Sigmoid colon (tissue), 7 donors: Measurements from ENCODE around the gene ABHD6. TPM values are rescaled to one million over a fixed set of nuclear protein-coding genes. Genes with fewer than 3 reads are reported as not detected.
"Not testable (repeated sequence)": the region's sequence is repeated elsewhere in the genome, so short reads cannot be mapped to it uniquely, and the experiment has no call there.

Experiments
- DNase-seq: peaks from one replicate; pipeline ENCODE4 v3.0.0-alpha.2; 2019
- H3K27ac ChIP-seq, 4 donors: fragments of 200-600 bp; sonication (generic); one replicate each; pipeline ENCODE4 v1.5.1; 2016 to 2019; ENCODE audit warnings: mild to moderate bottlenecking in 1 of 4
- H3K27me3 ChIP-seq, 3 donors: fragments of 200-600 bp; sonication (generic); one replicate each; pipeline ENCODE4 v1.5.1; 2019; ENCODE audit warnings: mild to moderate bottlenecking in 1 of 3
- H3K36me3 ChIP-seq, 4 donors: fragments of 200-600 bp; sonication (generic); one replicate each; pipeline ENCODE4 v1.5.1; 2016 to 2019
- H3K4me1 ChIP-seq, 4 donors: fragments of 200-600 bp; sonication (generic); one replicate each; pipeline ENCODE4 v1.5.1; 2017 to 2019
- H3K4me3 ChIP-seq, 4 donors: fragments of 200-600 bp; sonication (generic); one replicate each; pipeline ENCODE4 v1.5.1; 2017 to 2019; ENCODE audit warnings: mild to moderate bottlenecking in 2 of 4, moderate library complexity in 1 of 4
- H3K9me3 ChIP-seq, 4 donors: fragments of 200-600 bp in 3 of 4; sonication (generic) in 3 of 4; one replicate each; pipeline versions ENCODE4 v1.5.1 to v1.6.1; 2013 to 2019
- CTCF ChIP-seq, 4 experiments: fragments of 450-650 bp in 3 of 4; fragments of 200-600 bp in 1 of 4; IDR thresholded peaks; one replicate each; pipeline ENCODE4 v1.5.1; 2016 to 2019; ENCODE audit warnings: antibody characterized with exemption in 4 of 4, mild to moderate bottlenecking in 3 of 4, moderate library complexity in 2 of 4
- EP300 ChIP-seq, 4 donors: sonication (generic); formaldehyde crosslinking; IDR thresholded peaks; one replicate each; pipeline ENCODE4 v1.6.1; 2017; ENCODE audit warnings: antibody characterized with exemption in 4 of 4
- POLR2A ChIP-seq, 2 donors: fragments of 450-650 bp; IDR thresholded peaks; one replicate each; pipeline ENCODE4 v1.6.1; 2016; ENCODE audit warnings: antibody characterized with exemption in 2 of 2, mild to moderate bottlenecking in 2 of 2, moderate library complexity in 2 of 2
- POLR2AphosphoS5 ChIP-seq, 4 donors: sonication (generic); formaldehyde crosslinking; IDR thresholded peaks; one replicate each; pipeline ENCODE4 v1.6.1; 2017; ENCODE audit warnings: antibody characterized with exemption in 4 of 4
- WGBS, 2 donors: extraction: QIAGEN DNeasy Blood & Tissue Kit; methylation state at CpG; one replicate each; pipeline ENCODE4 v1.1.7; 2013; 5-methylcytosine and 5-hydroxymethylcytosine counted together
- intact Hi-C: fragments of 100-400 bp; cut with DNase I; formaldehyde crosslinking; loops from one replicate; pipeline ENCODE4 v1.15.1; 2023
- polyA plus RNA-seq, 3 donors: library from polyadenylated mRNA; stranded (reverse); fragments of 200-250 nt; gene quantifications; one replicate each; pipeline ENCODE4 v1.2.3, GENCODE V29; 2013
- total RNA-seq, 4 donors: library from RNA; depleted of rRNA; stranded (reverse); fragments of >200 nt; gene quantifications; one replicate each; pipeline ENCODE4 v1.1.0, GENCODE V29; 2016
- donor health status: healthy with polysubstance abuse.
- donor health status: Bipolar disorder and iron deficiency.
- donor health status: healthy.

Gene ABHD6
- total and polyA plus RNA-seq, 7 donors, result 6.0 to 47.4 (median 15.4) TPM

- TF ChIP-seq POLR2A (IDR thresholded peaks at IDR 0.05) (no peak), CTCF (IDR thresholded peaks at IDR 0.05) (no peak), EP300 (IDR thresholded peaks at IDR 0.05) (no peak), POLR2AphosphoS5 (IDR thresholded peaks at IDR 0.05) (no peak)
- no peak for DNase-seq
- no peaks in the 10 kb centered on the region for H3K27me3 ChIP-seq
- peaks cover 0 to 73% (median 16%) of the 10 kb centered on the region in 4 donors for H3K36me3 ChIP-seq
- 34 to 69% methylated on average over 7 of the region's 7 CpGs for WGBS, 2 donors
- no peak overlapping the region for H3K4me3 ChIP-seq
- H3K4me1 ChIP-seq, result peaks cover 0 to 8% (median 0%) of the 10 kb centered on the region in 4 donors
- H3K27ac ChIP-seq, result no peak overlapping the region
- intact Hi-C loops, result no loop called here
- H3K9me3 ChIP-seq, result no peaks in the 10 kb centered on the region
Observed at GRCh38 chr3:58271901-58272501, 34.4 kb downstream of the ABHD6 start.

- no peaks in the 10 kb centered on the region for H3K27me3 ChIP-seq
- no peaks in the 10 kb centered on the region for H3K9me3 ChIP-seq
- WGBS, 2 donors, result 91 to 92% methylated on average over 3 of the region's 3 CpGs
- peaks cover 0 to 8% (median 0%) of the 10 kb centered on the region in 4 donors for H3K4me1 ChIP-seq
- H3K4me3 ChIP-seq, result no peak overlapping the region
- peak overlapping the region in 1 of 4 donors; percentile 8 for H3K27ac ChIP-seq
- intact Hi-C loops, result no loop called here
- peaks cover 0 to 64% (median 16%) of the 10 kb centered on the region in 4 donors for H3K36me3 ChIP-seq
- no peak for TF ChIP-seq CTCF (IDR thresholded peaks at IDR 0.05)
- TF ChIP-seq POLR2A (IDR thresholded peaks at IDR 0.05), result no peak
- TF ChIP-seq EP300 (IDR thresholded peaks at IDR 0.05), result no peak
- no peak for TF ChIP-seq POLR2AphosphoS5 (IDR thresholded peaks at IDR 0.05)
- DNase-seq, result no peak
Observed at GRCh38 chr3:58272891-58273290, 35.3 kb downstream of the ABHD6 start.

GRCh38 chr3:58273362-58273761 lies 35.8 kb downstream of the ABHD6 start:
- H3K27me3 ChIP-seq, DNase-seq, intact Hi-C loops, H3K4me1 ChIP-seq, H3K4me3 ChIP-seq, H3K9me3 ChIP-seq: not testable (repeated sequence)
- peaks cover 0 to 59% (median 15%) of the 10 kb centered on the region in 4 donors for H3K36me3 ChIP-seq
- 94 to 96% methylated on average over 3 of the region's 3 CpGs for WGBS, 2 donors
- H3K27ac ChIP-seq, result peak overlapping the region in 1 of 4 donors; percentile 8

GRCh38 chr3:58274027-58274614 lies 36.5 kb downstream of the ABHD6 start:
- Histone ChIP-seq H3K36me3 (peaks cover 0 to 51% (median 11%) of the 10 kb centered on the region in 4 donors), H3K27ac (no peak overlapping the region), H3K9me3 (no peaks in the 10 kb centered on the region), H3K27me3 (no peaks in the 10 kb centered on the region), H3K4me1 (peaks cover 0 to 8% (median 0%) of the 10 kb centered on the region in 4 donors), H3K4me3 (no peak overlapping the region)
- DNase-seq, result no peak
- intact Hi-C loops, result no loop called here
- WGBS, 2 donors, result 79 to 80% methylated on average over 3 of the region's 3 CpGs
- TF ChIP-seq EP300 (IDR thresholded peaks at IDR 0.05) (no peak), POLR2A (IDR thresholded peaks at IDR 0.05) (no peak), CTCF (IDR thresholded peaks at IDR 0.05) (no peak), POLR2AphosphoS5 (IDR thresholded peaks at IDR 0.05) (no peak)

- no peak for TF ChIP-seq CTCF (IDR thresholded peaks at IDR 0.05)
- TF ChIP-seq EP300 (IDR thresholded peaks at IDR 0.05), result no peak
- TF ChIP-seq POLR2A (IDR thresholded peaks at IDR 0.05), result no peak
- TF ChIP-seq POLR2AphosphoS5 (IDR thresholded peaks at IDR 0.05), result no peak
- intact Hi-C loops, result no loop called here
- 89 to 91% methylated on average over 7 of the region's 7 CpGs for WGBS, 2 donors
- no peak overlapping the region for H3K27ac ChIP-seq
- no peaks in the 10 kb centered on the region for H3K27me3 ChIP-seq
- no peaks in the 10 kb centered on the region for H3K9me3 ChIP-seq
- DNase-seq, result no peak
- H3K36me3 ChIP-seq, result peaks cover 0 to 52% (median 12%) of the 10 kb centered on the region in 4 donors
- no peaks in the 10 kb centered on the region for H3K4me1 ChIP-seq
- no peak overlapping the region for H3K4me3 ChIP-seq
Observed at GRCh38 chr3:58281069-58281468, 43.5 kb downstream of the ABHD6 start.
